IPS-18a (cell line): ENCODE results near the gene TMTC2.

Experiments
- H3K27ac ChIP-seq: one replicate; pipeline ENCODE4 v1.5.1; 2013; ENCODE audit warnings: low read length
- H3K27me3 ChIP-seq: one replicate; pipeline ENCODE4 v1.6.1; 2013; ENCODE audit warnings: mild to moderate bottlenecking, low read length; ENCODE audit not compliant: control insufficient read depth, insufficient read depth
- H3K36me3 ChIP-seq: one replicate; pipeline ENCODE4 v1.6.1; 2013; ENCODE audit warnings: low read depth, low read length; ENCODE audit not compliant: control insufficient read depth
- H3K4me1 ChIP-seq: one replicate; pipeline ENCODE4 v1.6.1; 2013; ENCODE audit warnings: low read depth, low read length; ENCODE audit not compliant: control insufficient read depth
- H3K4me3 ChIP-seq: one replicate; pipeline ENCODE4 v1.5.1; 2013; ENCODE audit warnings: low read length
- H3K9ac ChIP-seq: one replicate; pipeline ENCODE4 v1.6.1; 2013; ENCODE audit warnings: mild to moderate bottlenecking, low read length, moderate library complexity
- H3K9me3 ChIP-seq: one replicate; pipeline ENCODE4 v1.6.1; 2013; ENCODE audit warnings: low read depth, low read length; ENCODE audit not compliant: control insufficient read depth

TMTC2 gene

GRCh38 chr12:82857276-82857675 is 170.6 kb downstream of the TMTC2 start:
- Histone ChIP-seq H3K9me3 (no peaks in the 10 kb centered on the region), H3K27ac (no peak overlapping the region), H3K36me3 (peaks cover 3% of the 10 kb centered on the region), H3K4me3 (no peak overlapping the region), H3K27me3 (no peaks in the 10 kb centered on the region), H3K4me1 (peaks cover 20% of the 10 kb centered on the region), H3K9ac (no peak overlapping the region)

DNA sequence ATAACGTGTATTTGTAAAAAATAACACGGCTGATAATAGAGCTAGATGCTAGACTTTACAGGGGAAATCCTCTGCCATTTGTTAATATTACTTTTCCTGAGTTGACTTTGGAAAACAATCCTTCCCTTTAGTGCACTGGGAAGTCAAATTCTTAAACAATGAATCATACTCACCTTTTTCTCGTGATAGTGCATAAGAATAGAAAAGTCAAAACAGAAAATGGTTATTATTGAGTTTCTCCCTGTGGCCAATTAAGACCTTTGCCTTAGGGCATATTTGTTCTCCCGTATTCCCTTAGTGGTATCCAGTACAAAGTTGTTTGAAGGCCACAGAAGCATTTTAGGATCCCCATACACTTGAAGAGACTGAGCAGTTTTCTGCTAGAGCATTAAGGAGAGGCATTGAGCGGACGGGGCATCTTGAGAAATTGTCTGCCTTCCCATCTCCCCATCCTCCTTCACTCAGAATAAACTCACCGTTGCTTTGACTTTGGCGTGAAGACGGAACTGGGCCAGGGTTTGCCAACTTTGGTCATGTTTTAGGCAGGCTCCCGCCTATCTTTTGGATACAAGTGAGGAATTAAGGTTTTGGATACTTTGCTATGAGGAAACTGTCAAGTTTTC is 171.3 kb downstream of the TMTC2 start:
- H3K4me1 ChIP-seq = peaks cover 26% of the 10 kb centered on the region
- no peaks in the 10 kb centered on the region for H3K9me3 ChIP-seq
- no peaks in the 10 kb centered on the region for H3K27me3 ChIP-seq
- H3K36me3 ChIP-seq = peaks cover 3% of the 10 kb centered on the region
- peak overlapping the region; percentile 15 for H3K9ac ChIP-seq
- no peak overlapping the region for H3K27ac ChIP-seq
- H3K4me3 ChIP-seq = peak overlapping the region; percentile 19

DNA sequence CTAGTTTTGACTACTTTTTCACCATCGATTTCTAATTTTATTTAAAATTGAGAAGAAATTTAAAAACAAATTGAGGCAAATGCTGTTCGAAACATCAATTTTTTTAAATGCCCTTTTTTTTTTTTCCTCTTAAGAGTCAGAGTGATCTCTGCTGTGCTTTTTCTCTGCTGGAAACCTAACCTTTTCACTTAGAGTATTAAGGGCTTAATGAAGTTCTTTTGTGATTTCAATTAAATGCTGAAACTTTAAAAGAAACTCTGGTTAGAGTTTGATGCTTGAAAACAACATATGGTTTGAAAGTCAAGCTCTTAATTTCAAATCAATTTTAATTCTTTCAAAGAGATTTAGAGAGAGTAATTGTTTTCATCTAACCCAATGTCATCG is 171.8 kb downstream of the TMTC2 start:
- no peak overlapping the region for H3K27ac ChIP-seq
- no peaks in the 10 kb centered on the region for H3K27me3 ChIP-seq
- H3K4me3 ChIP-seq = peak overlapping the region; percentile 19
- peaks cover 3% of the 10 kb centered on the region for H3K36me3 ChIP-seq
- H3K4me1 ChIP-seq = peaks cover 27% of the 10 kb centered on the region
- H3K9ac ChIP-seq = peak overlapping the region; percentile 15
- no peaks in the 10 kb centered on the region for H3K9me3 ChIP-seq

GRCh38 chr12:82862069-82862841 is 175.5 kb downstream of the TMTC2 start:
- H3K27ac ChIP-seq = no peak overlapping the region

DNA sequence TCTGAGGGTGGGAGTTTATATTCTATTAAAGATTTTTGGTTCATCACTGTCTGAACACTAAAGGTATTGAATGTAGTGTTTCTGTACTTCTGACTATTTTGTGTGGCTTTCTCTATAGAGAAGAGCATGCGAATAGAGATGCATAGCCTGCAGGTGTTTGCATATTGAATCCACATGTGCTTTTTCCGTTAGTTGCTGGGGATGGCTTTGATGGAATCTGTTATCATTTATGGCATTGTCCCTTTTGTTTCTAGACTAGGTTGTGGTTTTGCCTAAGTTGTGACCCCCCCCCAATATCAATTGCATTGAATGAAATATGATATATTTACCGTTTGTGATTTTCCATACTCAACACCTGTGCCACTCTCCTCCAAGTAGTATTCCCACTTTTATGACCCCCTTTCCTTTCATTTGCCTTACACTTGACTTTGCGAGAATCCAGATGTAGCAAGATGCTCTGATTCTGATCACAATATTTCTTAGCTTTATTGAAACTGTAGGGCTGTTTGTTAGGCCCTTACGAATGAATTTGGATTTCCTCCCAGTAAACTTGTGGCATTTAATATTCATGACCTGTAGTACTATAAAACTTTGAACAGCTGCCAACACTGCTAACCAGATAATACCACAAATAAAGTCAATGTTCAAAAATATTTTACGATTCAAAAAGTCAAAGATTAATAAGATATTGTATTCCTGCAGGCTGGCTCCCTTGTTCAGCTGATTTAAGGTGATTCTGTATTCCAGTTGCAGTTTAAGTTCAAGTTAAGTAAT is 176.4 kb downstream of the TMTC2 start:
- H3K27me3 ChIP-seq = no peaks in the 10 kb centered on the region
- no peaks in the 10 kb centered on the region for H3K9me3 ChIP-seq
- peaks cover 15% of the 10 kb centered on the region for H3K4me1 ChIP-seq
- H3K36me3 ChIP-seq = no peaks in the 10 kb centered on the region
- H3K27ac ChIP-seq = no peak overlapping the region
- no peak overlapping the region for H3K4me3 ChIP-seq
- H3K9ac ChIP-seq = no peak overlapping the region

More at GRCh38 chr12:82862069-82862841, 175.5 kb downstream of the TMTC2 start:
- Histone ChIP-seq H3K4me3 (no peak overlapping the region), H3K9ac (no peak overlapping the region), H3K36me3 (peaks cover 3% of the 10 kb centered on the region), H3K9me3 (no peaks in the 10 kb centered on the region), H3K4me1 (peaks cover 23% of the 10 kb centered on the region), H3K27me3 (no peaks in the 10 kb centered on the region)

DNA sequence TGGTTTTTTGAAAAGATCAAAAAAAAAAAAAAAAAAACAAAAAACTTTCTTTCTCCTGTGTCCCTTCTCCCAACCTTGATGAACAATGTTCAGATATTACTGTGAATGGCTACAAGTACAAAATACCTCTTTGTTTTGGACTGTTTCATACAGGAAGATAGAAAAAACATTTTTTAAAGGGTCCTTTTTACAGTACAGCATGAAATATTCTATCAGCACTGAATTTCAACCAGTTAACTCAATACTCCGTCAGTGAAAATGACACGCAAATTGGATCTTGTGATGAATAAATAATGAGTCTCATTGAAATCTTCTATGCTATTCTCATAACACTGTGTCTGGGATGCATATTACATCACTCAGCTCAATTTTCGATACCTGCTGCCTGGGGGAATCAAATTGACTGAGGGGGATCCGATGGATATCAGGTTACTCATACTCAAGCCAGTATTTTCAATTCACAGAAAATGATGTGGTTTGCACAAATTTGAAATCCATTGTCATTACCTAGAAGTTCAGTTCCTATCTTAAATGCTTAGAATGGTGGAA is 179.6 kb downstream of the TMTC2 start:
- Histone ChIP-seq H3K36me3 (no peaks in the 10 kb centered on the region), H3K9ac (no peak overlapping the region), H3K4me1 (peaks cover 24% of the 10 kb centered on the region), H3K4me3 (no peak overlapping the region), H3K27ac (no peak overlapping the region), H3K9me3 (no peaks in the 10 kb centered on the region), H3K27me3 (no peaks in the 10 kb centered on the region)

- Histone ChIP-seq H3K4me3 (no peak overlapping the region), H3K9me3 (no peaks in the 10 kb centered on the region), H3K27ac (no peak overlapping the region), H3K36me3 (no peaks in the 10 kb centered on the region), H3K4me1 (peaks cover 24% of the 10 kb centered on the region), H3K27me3 (no peaks in the 10 kb centered on the region), H3K9ac (no peak overlapping the region)
Measured at GRCh38 chr12:82866946-82867345, 180.2 kb downstream of the TMTC2 start.

DNA sequence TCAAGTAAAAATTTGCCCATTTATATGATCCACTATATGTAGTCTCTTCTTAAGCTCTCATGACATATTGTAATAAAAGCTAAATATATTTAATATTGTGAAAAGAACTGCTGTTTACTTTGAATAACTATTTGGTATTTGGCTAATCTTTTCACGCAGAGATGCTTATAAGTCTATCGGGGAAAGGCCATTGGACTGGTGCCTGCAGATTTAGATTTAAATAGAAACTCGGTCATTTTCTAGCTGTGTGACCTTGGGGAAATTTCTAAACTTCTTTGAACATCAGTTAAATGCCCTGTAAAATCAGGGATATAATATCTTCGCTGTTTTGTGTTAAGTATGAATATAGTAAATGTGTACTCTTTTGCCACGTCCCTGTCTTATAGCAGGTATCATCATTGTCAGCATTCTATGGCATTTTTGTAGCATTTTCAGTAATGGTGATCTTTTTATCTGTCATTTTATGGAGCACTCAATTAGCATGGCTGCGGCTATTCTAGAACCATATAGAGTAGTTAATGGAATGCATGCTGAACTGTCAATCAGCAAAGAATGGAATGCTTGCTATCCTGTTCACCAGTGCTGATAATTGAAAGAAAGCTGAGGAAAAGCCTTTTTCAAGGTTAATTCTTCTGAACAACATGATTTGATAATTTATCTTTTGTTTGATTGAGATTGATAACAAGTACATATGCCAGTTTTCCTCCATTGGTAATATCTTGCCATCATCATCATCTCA is 181.2 kb downstream of the TMTC2 start:
- H3K27me3 ChIP-seq = no peaks in the 10 kb centered on the region
- H3K27ac ChIP-seq = no peak overlapping the region
- H3K4me1 ChIP-seq = peaks cover 19% of the 10 kb centered on the region
- H3K9ac ChIP-seq = no peak overlapping the region
- no peak overlapping the region for H3K4me3 ChIP-seq
- H3K9me3 ChIP-seq = no peaks in the 10 kb centered on the region
- H3K36me3 ChIP-seq = no peaks in the 10 kb centered on the region

GRCh38 chr12:82870771-82871377 is 184.2 kb downstream of the TMTC2 start:
- no peak overlapping the region for H3K9ac ChIP-seq
- H3K9me3 ChIP-seq = no peaks in the 10 kb centered on the region
- no peak overlapping the region for H3K4me3 ChIP-seq
- H3K36me3 ChIP-seq = no peaks in the 10 kb centered on the region
- no peak overlapping the region for H3K27ac ChIP-seq
- no peaks in the 10 kb centered on the region for H3K27me3 ChIP-seq
- peaks cover 21% of the 10 kb centered on the region for H3K4me1 ChIP-seq

- Histone ChIP-seq H3K9ac (no peak overlapping the region), H3K36me3 (no peaks in the 10 kb centered on the region)
Measured at GRCh38 chr12:82872088-82872487, 185.4 kb downstream of the TMTC2 start.

More at GRCh38 chr12:82872088-82872487, 185.4 kb downstream of the TMTC2 start:
- Histone ChIP-seq H3K4me1 (peaks cover 21% of the 10 kb centered on the region), H3K9me3 (no peaks in the 10 kb centered on the region), H3K4me3 (no peak overlapping the region), H3K27me3 (no peaks in the 10 kb centered on the region), H3K27ac (no peak overlapping the region)
